Endodermal cell (in vitro differentiated cells): ENCODE measurements around the gene CAMTA1. TPM values are rescaled to one million over a fixed set of nuclear protein-coding genes. Genes with fewer than 3 reads are reported as not detected.
A peak's percentile ranks its signal among the peaks of the same experiment; 100 is the strongest.

Source experiments
- DNase-seq: peaks from one replicate; pipeline ENCODE4 v3.0.0-alpha.2; 2017
- H3K27ac ChIP-seq: 2 replicates; pipeline ENCODE4 v1.5.1; 2013; ENCODE audit warnings: mild to moderate bottlenecking, low read depth, low read length, moderate library complexity
- H3K27me3 ChIP-seq: 2 replicates; pipeline ENCODE4 v1.6.1; 2013; ENCODE audit warnings: mild to moderate bottlenecking, low read length, moderate library complexity; ENCODE audit not compliant: insufficient read depth, control insufficient read depth, poor library complexity, severe bottlenecking
- H3K36me3 ChIP-seq: 2 replicates; pipeline ENCODE4 v1.7.0; 2013; ENCODE audit warnings: mild to moderate bottlenecking, low read length, moderate library complexity; ENCODE audit not compliant: control insufficient read depth, insufficient read depth
- H3K4me1 ChIP-seq: one replicate; pipeline ENCODE4 v1.7.0; 2013; ENCODE audit warnings: low read length; ENCODE audit not compliant: control insufficient read depth, insufficient read depth
- H3K4me3 ChIP-seq: 2 replicates; pipeline ENCODE4 v1.5.1; 2013; ENCODE audit warnings: mild to moderate bottlenecking, low read length, moderate library complexity
- H3K9ac ChIP-seq: 2 replicates; pipeline ENCODE4 v1.6.1; 2013; ENCODE audit warnings: mild to moderate bottlenecking, low read length, moderate library complexity; ENCODE audit not compliant: poor library complexity, severe bottlenecking; ENCODE audit errors: extremely low read depth
- H3K9me3 ChIP-seq: 2 replicates; pipeline ENCODE4 v1.6.1; 2013; ENCODE audit warnings: mild to moderate bottlenecking, low read length, moderate library complexity; ENCODE audit not compliant: control insufficient read depth
- H3K27ac Mint-ChIP-seq: 2 replicates; pipeline ENCODE4 v1.8.0; 2020; ENCODE audit warnings: mixed read lengths
- H3K27me3 Mint-ChIP-seq: 2 replicates; pipeline ENCODE4 v1.8.0; 2021; ENCODE audit warnings: mild to moderate bottlenecking, mixed read lengths; ENCODE audit not compliant: insufficient read depth
- H3K36me3 Mint-ChIP-seq: 2 replicates; pipeline ENCODE4 v1.8.0; 2020; ENCODE audit warnings: low read depth, mixed read lengths
- H3K4me1 Mint-ChIP-seq: 2 replicates; pipeline ENCODE4 v1.8.0; 2020; ENCODE audit warnings: mixed read lengths
- H3K4me3 Mint-ChIP-seq: 2 replicates; pipeline ENCODE4 v1.8.0; 2020; ENCODE audit warnings: mild to moderate bottlenecking, moderate library complexity, mixed read lengths
- H3K9me3 Mint-ChIP-seq: 2 replicates; pipeline ENCODE4 v1.8.0; 2020; ENCODE audit warnings: mild to moderate bottlenecking, mixed read lengths
- WGBS, 2 experiments: methylation state at CpG; one replicate each; pipeline versions ENCODE4 v1.1.5 to v1.1.7; 2013; ENCODE audit warnings: missing lambda C conversion rate in 2 of 2, mixed read lengths in 1 of 2; ENCODE audit not compliant: insufficient coverage in 1 of 2, insufficient read length in 1 of 2; 5-methylcytosine and 5-hydroxymethylcytosine counted together
- total RNA-seq, 2 donors: library from RNA; stranded (reverse); fragmentation: NEBNext Ultra II Directional in 1 of 2; extraction: Animal tissue kit (Norgen Biotek cat#: 25700) in 1 of 2; gene quantifications; 2 replicates in 1 of 2; 3 replicates in 1 of 2; pipeline ENCODE4 v1.2.1, GENCODE V29; 2021
- TF ChIP-seq, protein P1 (sequence below): fragments of 200-600 bp; sonication (generic); conservative IDR thresholded peaks from 2 replicates; pipeline ENCODE4 v1.5.0; 2021; ENCODE audit warnings: antibody characterized with exemption, mild to moderate bottlenecking

The CAMTA1 gene
- total RNA-seq, 2 donors from 2014 or later: 123 to 137 TPM

- Mint-ChIP-seq H3K27ac (no peak overlapping the region), H3K4me3 (no peak overlapping the region), H3K27me3 (no peaks in the 10 kb centered on the region), H3K4me1 (peaks cover 3% of the 10 kb centered on the region), H3K36me3 (no peaks in the 10 kb centered on the region), H3K9me3 (no peaks in the 10 kb centered on the region)
- WGBS, 2 experiments: 85 to 89% methylated on average over 3 of the region's 3 CpGs
- Histone ChIP-seq H3K4me3 (no peak overlapping the region), H3K36me3 (no peaks in the 10 kb centered on the region), H3K9me3 (no peaks in the 10 kb centered on the region), H3K9ac (no peak overlapping the region), H3K27ac (no peak overlapping the region), H3K4me1 (no peaks in the 10 kb centered on the region), H3K27me3 (no peaks in the 10 kb centered on the region)
- no peak for DNase-seq
- TF ChIP-seq, protein P1, sequence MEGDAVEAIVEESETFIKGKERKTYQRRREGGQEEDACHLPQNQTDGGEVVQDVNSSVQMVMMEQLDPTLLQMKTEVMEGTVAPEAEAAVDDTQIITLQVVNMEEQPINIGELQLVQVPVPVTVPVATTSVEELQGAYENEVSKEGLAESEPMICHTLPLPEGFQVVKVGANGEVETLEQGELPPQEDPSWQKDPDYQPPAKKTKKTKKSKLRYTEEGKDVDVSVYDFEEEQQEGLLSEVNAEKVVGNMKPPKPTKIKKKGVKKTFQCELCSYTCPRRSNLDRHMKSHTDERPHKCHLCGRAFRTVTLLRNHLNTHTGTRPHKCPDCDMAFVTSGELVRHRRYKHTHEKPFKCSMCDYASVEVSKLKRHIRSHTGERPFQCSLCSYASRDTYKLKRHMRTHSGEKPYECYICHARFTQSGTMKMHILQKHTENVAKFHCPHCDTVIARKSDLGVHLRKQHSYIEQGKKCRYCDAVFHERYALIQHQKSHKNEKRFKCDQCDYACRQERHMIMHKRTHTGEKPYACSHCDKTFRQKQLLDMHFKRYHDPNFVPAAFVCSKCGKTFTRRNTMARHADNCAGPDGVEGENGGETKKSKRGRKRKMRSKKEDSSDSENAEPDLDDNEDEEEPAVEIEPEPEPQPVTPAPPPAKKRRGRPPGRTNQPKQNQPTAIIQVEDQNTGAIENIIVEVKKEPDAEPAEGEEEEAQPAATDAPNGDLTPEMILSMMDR: no peak
Observed at GRCh38 chr1:7209336-7209735, 424.1 kb downstream of the CAMTA1 start.

DNA sequence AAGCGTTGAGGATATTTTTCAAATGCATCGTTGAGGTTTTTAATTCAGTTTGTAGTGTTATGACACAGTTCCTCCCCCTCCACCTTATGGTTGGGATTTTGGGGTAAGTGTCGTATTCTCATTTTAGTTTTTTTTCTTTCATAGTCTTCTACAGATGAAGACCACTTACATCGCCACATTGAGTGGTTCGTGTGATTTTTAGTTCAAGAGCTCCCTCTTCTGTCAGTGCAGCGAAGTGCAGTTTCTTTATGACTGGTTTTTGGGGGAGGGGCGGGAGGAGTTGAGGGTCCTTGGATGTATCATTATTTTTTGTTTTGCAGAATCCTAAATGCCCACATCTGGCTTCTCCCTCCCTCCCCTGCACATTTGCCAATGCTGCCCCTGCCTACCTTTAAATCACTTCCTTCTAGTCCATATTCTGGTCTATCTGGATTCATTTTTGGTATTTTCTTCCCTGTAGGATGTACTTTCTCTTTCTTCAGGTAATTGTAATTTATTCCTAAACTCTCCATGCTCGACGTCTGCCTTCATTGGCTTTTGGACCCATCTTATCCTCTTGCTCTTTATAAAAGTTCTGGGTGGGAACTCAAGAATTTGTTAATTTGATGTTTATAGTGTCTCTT lies 433.1 kb downstream of the CAMTA1 start:
- no peak overlapping the region for H3K27ac Mint-ChIP-seq
- no peak overlapping the region for H3K4me3 ChIP-seq
- H3K27me3 Mint-ChIP-seq: no peaks in the 10 kb centered on the region
- WGBS, 2 experiments: 63% methylated on average over 7 of the region's 9 CpGs; no CpG with 5 or more reads in 1 of the 2 experiments
- no peaks in the 10 kb centered on the region for H3K4me1 ChIP-seq
- H3K4me1 Mint-ChIP-seq: no peaks in the 10 kb centered on the region
- peak; percentile 88 for DNase-seq
- H3K9me3 Mint-ChIP-seq: no peaks in the 10 kb centered on the region
- H3K4me3 Mint-ChIP-seq: no peak overlapping the region
- no peak overlapping the region for H3K9ac ChIP-seq
- no peak overlapping the region for H3K27ac ChIP-seq
- no peaks in the 10 kb centered on the region for H3K36me3 Mint-ChIP-seq
- TF ChIP-seq, protein P1: peak; percentile 90
- no peaks in the 10 kb centered on the region for H3K27me3 ChIP-seq
- no peaks in the 10 kb centered on the region for H3K9me3 ChIP-seq
- no peaks in the 10 kb centered on the region for H3K36me3 ChIP-seq

DNA sequence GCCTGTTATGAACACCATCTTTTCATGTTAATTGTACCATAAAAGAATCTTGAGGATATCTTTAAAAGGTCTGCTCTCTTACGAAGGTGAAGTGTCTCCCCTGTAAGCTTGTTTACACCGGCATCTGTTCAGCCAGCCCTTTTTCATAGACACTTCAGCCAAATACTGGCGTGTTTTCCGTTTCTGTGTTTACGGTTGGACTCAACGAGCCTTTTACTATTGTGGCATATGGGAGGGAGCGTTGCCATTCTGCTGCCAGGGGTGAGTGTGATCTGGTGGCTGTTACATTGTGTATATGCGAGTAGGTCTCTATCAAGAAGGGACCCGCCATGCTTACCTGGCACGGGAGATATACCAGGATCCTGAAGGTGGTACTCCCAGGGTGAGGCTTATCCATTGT lies 433.8 kb downstream of the CAMTA1 start:
- Mint-ChIP-seq H3K27ac (no peak overlapping the region), H3K4me3 (no peak overlapping the region), H3K4me1 (no peaks in the 10 kb centered on the region), H3K9me3 (no peaks in the 10 kb centered on the region), H3K27me3 (no peaks in the 10 kb centered on the region), H3K36me3 (no peaks in the 10 kb centered on the region)
- DNase-seq: no peak
- Histone ChIP-seq H3K9me3 (no peaks in the 10 kb centered on the region), H3K27ac (no peak overlapping the region), H3K4me3 (no peak overlapping the region), H3K4me1 (no peaks in the 10 kb centered on the region), H3K36me3 (no peaks in the 10 kb centered on the region), H3K9ac (no peak overlapping the region), H3K27me3 (no peaks in the 10 kb centered on the region)
- 95% methylated on average over 8 to 10 of the region's 10 CpGs for WGBS, 2 experiments
- TF ChIP-seq, protein P1: no peak
